OCI-LY7 (cell line): ENCODE data around the gene ATP9B. TPM values are rescaled to one million over a fixed set of nuclear protein-coding genes. Genes with fewer than 3 reads are reported as not detected.

ENCODE experiments used
- BruUV-seq: library from RNA; stranded (reverse); fragments of 400-500 nt; replicated peaks from 2 replicates; lab custom pipeline; 2021; lab: Mats Ljungman, UMichigan
- CTCF ChIA-PET: fragments of 300-600 bp; sonication (Branson Sonifier 250); formaldehyde crosslinking; loops from one replicate; lab custom pipeline; 2022; ENCODE audit warnings: antibody characterized with exemption; ENCODE audit not compliant: unreplicated experiment; lab: Charles Lee
- POLR2A ChIA-PET: fragments of 300-600 bp; sonication (Branson Sonifier 250); formaldehyde crosslinking; loops from one replicate; lab custom pipeline; 2022; ENCODE audit warnings: antibody characterized with exemption; lab: Charles Lee
- DNase-seq: peaks from one replicate; pipeline ENCODE4 v3.0.0-alpha.2; 2015; ENCODE audit warnings: low spot score
- H2AFZ ChIP-seq: fragments of 200-600 bp; sonication (generic), shearing (Covaris generic); 2 replicates; pipeline ENCODE4 v1.6.1; 2014; ENCODE audit warnings: mild to moderate bottlenecking, antibody characterized with exemption, low read length, moderate library complexity
- H3K27ac ChIP-seq: fragments of 200-600 bp; sonication (generic); 2 replicates; pipeline ENCODE4 v1.5.1; 2014; ENCODE audit warnings: mixed run types, low read depth, mild to moderate bottlenecking, moderate library complexity, low read length, inconsistent platforms; ENCODE audit not compliant: poor library complexity, severe bottlenecking
- H3K36me3 ChIP-seq: fragments of 200-600 bp; sonication (generic); 2 replicates; pipeline ENCODE4 v1.6.1; 2014; ENCODE audit warnings: mild to moderate bottlenecking, antibody characterized with exemption, low read length, moderate library complexity, mixed read lengths; ENCODE audit not compliant: insufficient read depth
- H3K4me1 ChIP-seq: fragments of 200-600 bp; sonication (generic); 2 replicates; pipeline ENCODE4 v1.5.1; 2014; ENCODE audit warnings: mild to moderate bottlenecking, low read length; ENCODE audit not compliant: insufficient read depth, poor library complexity, severe bottlenecking
- H3K4me2 ChIP-seq: fragments of 200-600 bp; sonication (generic); 2 replicates; pipeline ENCODE4 v1.6.1; 2014; ENCODE audit warnings: mild to moderate bottlenecking, low read length
- H3K4me3 ChIP-seq: fragments of 200-600 bp; sonication (generic); 2 replicates; pipeline ENCODE4 v1.5.1; 2014; ENCODE audit warnings: mild to moderate bottlenecking, low read depth, low read length; ENCODE audit not compliant: poor library complexity, severe bottlenecking
- H3K79me2 ChIP-seq: fragments of 200-600 bp; sonication (generic); 2 replicates; pipeline ENCODE4 v1.6.1; 2016; ENCODE audit warnings: low read depth, mild to moderate bottlenecking, low read length, moderate library complexity, mixed read lengths; ENCODE audit not compliant: insufficient read depth
- H3K9me2 ChIP-seq: fragments of 200-600 bp; sonication (generic); 2 replicates; pipeline ENCODE4 v1.6.1; 2016; ENCODE audit warnings: mild to moderate bottlenecking, low read length, mixed read lengths; ENCODE audit not compliant: insufficient read depth
- H3K9me3 ChIP-seq: fragments of 200-600 bp; sonication (generic); 2 replicates; pipeline ENCODE4 v1.6.1; 2014; ENCODE audit warnings: mild to moderate bottlenecking, mixed run types, low read length, mixed read lengths
- H4K20me1 ChIP-seq: fragments of 200-600 bp; sonication (generic); 2 replicates; pipeline ENCODE4 v1.6.1; 2014; ENCODE audit warnings: mild to moderate bottlenecking, antibody characterized with exemption, low read length, moderate library complexity, mixed read lengths; ENCODE audit not compliant: insufficient read depth
- CTCF ChIP-seq: fragments of 200-600 bp; sonication (generic); conservative IDR thresholded peaks from 2 replicates; pipeline ENCODE4 v1.5.1; 2014; ENCODE audit warnings: mild to moderate bottlenecking, antibody characterized with exemption, low read length, moderate library complexity, mixed read lengths
- EZH2phosphoT487 ChIP-seq: fragments of 200-600 bp; sonication (generic); IDR thresholded peaks from 2 replicates; pipeline ENCODE4 v1.6.1; 2018; ENCODE audit warnings: low read depth, borderline replicate concordance, mild to moderate bottlenecking, mixed run types, antibody characterized with exemption, low read length, moderate library complexity, mixed read lengths
- intact Hi-C: fragments of 100-400 bp; cut with micrococcal nuclease; formaldehyde crosslinking; loops from one replicate; pipeline ENCODE4 v1.10.0; 2022; ENCODE audit not compliant: unreplicated experiment
- total RNA-seq, 2 experiments: library from RNA; depleted of rRNA in 1 of 2; stranded (reverse); fragments of >200 nt in 1 of 2; shearing (Covaris generic) in 1 of 2; gene quantifications; 2 replicates each; pipeline ENCODE4 v1.2.3, GENCODE V29; 2014 to 2022

Gene ATP9B
- total RNA-seq, 2 experiments from 2014 or later, result 27.1 to 36.4 TPM

GRCh38 chr18:79272916-79273315 lies 203.7 kb downstream of the ATP9B start:
- no peaks in the 10 kb centered on the region for H4K20me1 ChIP-seq
- no peak for TF ChIP-seq EZH2phosphoT487
- TF ChIP-seq CTCF, result no peak
- H2AFZ ChIP-seq, result no peak overlapping the region
- BruUV-seq, result no TSS peak
- peaks cover 6% of the 10 kb centered on the region for H3K36me3 ChIP-seq
- H3K4me3 ChIP-seq, result no peak overlapping the region
- intact Hi-C loops, result no loop called here
- no peak overlapping the region for H3K27ac ChIP-seq
- no peaks in the 10 kb centered on the region for H3K79me2 ChIP-seq
- peaks cover 6% of the 10 kb centered on the region for H3K4me1 ChIP-seq
- no peak overlapping the region for H3K4me2 ChIP-seq
- no peaks in the 10 kb centered on the region for H3K9me3 ChIP-seq
- ChIA-PET POLR2A (no interaction called here), CTCF (no interaction called here)
- DNase-seq, result no peak
- H3K9me2 ChIP-seq, result no peaks in the 10 kb centered on the region

GRCh38 chr18:79274823-79275222 lies 205.6 kb downstream of the ATP9B start:
- DNase-seq, result no peak
- intact Hi-C loops, result no loop called here
- Histone ChIP-seq H3K36me3 (peaks cover 6% of the 10 kb centered on the region), H3K27ac (no peak overlapping the region), H3K9me3 (no peaks in the 10 kb centered on the region), H2AFZ (no peak overlapping the region), H3K4me2 (no peak overlapping the region), H3K4me1 (peaks cover 6% of the 10 kb centered on the region), H4K20me1 (no peaks in the 10 kb centered on the region), H3K4me3 (no peak overlapping the region), H3K9me2 (no peaks in the 10 kb centered on the region), H3K79me2 (no peaks in the 10 kb centered on the region)
- ChIA-PET POLR2A (no interaction called here), CTCF (no interaction called here)
- no TSS peak for BruUV-seq
- TF ChIP-seq EZH2phosphoT487 (no peak), CTCF (no peak)

- CTCF ChIA-PET, result no interaction called here
- no TSS peak for BruUV-seq
These were observed 206.3 kb downstream of the ATP9B start for GRCh38 chr18:79275461-79275860.

More at GRCh38 chr18:79275461-79275860, 206.3 kb downstream of the ATP9B start:
- Histone ChIP-seq H3K79me2 (no peaks in the 10 kb centered on the region), H3K9me3 (no peaks in the 10 kb centered on the region), H2AFZ (no peak overlapping the region), H3K36me3 (peaks cover 6% of the 10 kb centered on the region), H3K4me1 (peaks cover 6% of the 10 kb centered on the region), H4K20me1 (no peaks in the 10 kb centered on the region), H3K4me3 (no peak overlapping the region), H3K27ac (no peak overlapping the region), H3K4me2 (no peak overlapping the region), H3K9me2 (no peaks in the 10 kb centered on the region)
- POLR2A ChIA-PET, result no interaction called here
- intact Hi-C loops, result no loop called here
- TF ChIP-seq EZH2phosphoT487 (no peak), CTCF (no peak)
- DNase-seq, result no peak
